HCT116 (cell line): Measurements from ENCODE around the gene GRIK4. TPM values are rescaled to one million over a fixed set of nuclear protein-coding genes. Genes with fewer than 3 reads are reported as not detected.

Source experiments
- ATAC-seq: fragments of 200-7000 bp; cut with Tn5 transposase; 2 replicates; pipeline ENCODE4 v1.9.1; 2020; ENCODE audit warnings: mild to moderate bottlenecking, moderate library complexity
- BruUV-seq: library from RNA; stranded (reverse); fragments of 400-500 nt; replicated peaks from 2 replicates; lab custom pipeline; 2021; lab: Mats Ljungman, UMichigan
- CTCF ChIA-PET: fragments of 300-600 bp; sonication (Branson Sonifier 250); formaldehyde crosslinking; loops from one replicate; lab custom pipeline; 2021; ENCODE audit warnings: antibody characterized with exemption; lab: Charles Lee
- POLR2A ChIA-PET: fragments of 300-600, 350-600 bp; sonication (Branson Sonifier 250); formaldehyde crosslinking; loops from one replicate; lab custom pipeline; 2021; ENCODE audit warnings: antibody characterized with exemption; lab: Charles Lee
- RAD21 ChIA-PET, 2 experiments: fragments of 300-600 bp; sonication (Branson Sonifier 250); formaldehyde crosslinking; loops; one replicate each; lab custom pipeline; 2023; ENCODE audit warnings: low total read pairs in 2 of 2; ENCODE audit not compliant: uncharacterized antibody in 2 of 2, unreplicated experiment in 2 of 2, low non-redundant PET in 1 of 2; lab: Charles Lee
- DNase-seq: peaks from one replicate; pipeline ENCODE4 v3.0.0-alpha.2; 2010; ENCODE audit warnings: low read depth, low spot score
- H2AFZ ChIP-seq: fragments of 200-600 bp; shearing (Covaris generic), sonication (generic); 2 replicates; pipeline ENCODE4 v1.6.1; 2017; ENCODE audit warnings: low read depth, mixed run types, mixed read lengths, antibody characterized with exemption, low read length; ENCODE audit not compliant: poor library complexity, severe bottlenecking
- H3K27ac ChIP-seq: 2 replicates; pipeline ENCODE4 v1.5.1; 2012; ENCODE audit warnings: low read depth, low read length
- H3K27me3 ChIP-seq: fragments of 200-600 bp; sonication (generic); 2 replicates; pipeline ENCODE4 v1.6.1; 2016; ENCODE audit warnings: mixed run types, low read length, mixed read lengths; ENCODE audit not compliant: insufficient read depth
- H3K36me3 ChIP-seq, 2 experiments: fragments of 200-500 bp in 1 of 2; fragments of 200-600 bp in 1 of 2; sonication (Bioruptor generic) in 1 of 2; sonication (generic) in 1 of 2; 2 replicates each; pipeline versions ENCODE4 v1.5.1 to v1.6.1; 2014 to 2016; ENCODE audit warnings: low read length in 2 of 2, inconsistent platforms in 1 of 2, mixed read lengths in 1 of 2, mixed run types in 1 of 2; ENCODE audit not compliant: insufficient read depth in 2 of 2, control insufficient read depth in 1 of 2
- H3K4me1 ChIP-seq, 2 experiments: fragments of 200-600 bp in 1 of 2; sonication (generic) in 1 of 2; 2 replicates each; pipeline versions ENCODE4 v1.5.1 to v1.6.1; 2012 to 2017; ENCODE audit warnings: low read length in 2 of 2, inconsistent platforms in 1 of 2, mild to moderate bottlenecking in 1 of 2, mixed read lengths in 1 of 2, mixed run types in 1 of 2, moderate library complexity in 1 of 2; ENCODE audit not compliant: insufficient read depth in 2 of 2, control insufficient read depth in 1 of 2
- H3K4me2 ChIP-seq: fragments of 200-600 bp; sonication (generic); 2 replicates; pipeline ENCODE4 v1.6.1; 2017; ENCODE audit warnings: mixed run types, low read length, mixed read lengths
- H3K4me3 ChIP-seq, 2 experiments: fragments of 200-600 bp in 1 of 2; sonication (generic) in 1 of 2; replicated peaks in 1 of 2; 2 replicates each; pipeline ENCODE4 v1.5.1; 2011 to 2016; ENCODE audit warnings: low read length in 2 of 2, control low read depth in 1 of 2, low read depth in 1 of 2, mild to moderate bottlenecking in 1 of 2, mixed read lengths in 1 of 2, mixed run types in 1 of 2
- H3K79me2 ChIP-seq: fragments of 200-600 bp; sonication (generic); 2 replicates; pipeline ENCODE4 v1.6.1; 2017; ENCODE audit warnings: mild to moderate bottlenecking, mixed run types, low read length, moderate library complexity, mixed read lengths; ENCODE audit not compliant: insufficient read depth
- H3K9ac ChIP-seq: fragments of 200-600 bp; sonication (generic); 2 replicates; pipeline ENCODE4 v1.6.1; 2016; ENCODE audit warnings: low read length, mixed read lengths
- H3K9me2 ChIP-seq: fragments of 200-600 bp; sonication (generic), shearing (Covaris generic); 2 replicates; pipeline ENCODE4 v1.6.1; 2017; ENCODE audit warnings: mixed run types, mild to moderate bottlenecking, moderate library complexity; ENCODE audit not compliant: insufficient read depth
- H3K9me3 ChIP-seq, 2 experiments: fragments of 200-500 bp in 1 of 2; fragments of 200-600 bp in 1 of 2; sonication (Bioruptor generic) in 1 of 2; sonication (generic) in 1 of 2; 2 replicates each; pipeline ENCODE4 v1.6.1; 2014 to 2017; ENCODE audit warnings: low read length in 2 of 2, mixed read lengths in 2 of 2, inconsistent platforms in 1 of 2, low read depth in 1 of 2, mild to moderate bottlenecking in 1 of 2, mixed run types in 1 of 2, moderate library complexity in 1 of 2; ENCODE audit not compliant: control insufficient read depth in 1 of 2, insufficient read depth in 1 of 2
- H4K20me1 ChIP-seq: fragments of 200-600 bp; sonication (generic), shearing (Covaris generic); 2 replicates; pipeline ENCODE4 v1.6.1; 2017; ENCODE audit warnings: mixed run types, mild to moderate bottlenecking, moderate library complexity; ENCODE audit not compliant: insufficient read depth
- CBX3 ChIP-seq: IDR thresholded peaks from 2 replicates; pipeline ENCODE4 v1.6.1; 2012; ENCODE audit warnings: low read depth
- CEBPB ChIP-seq: IDR thresholded peaks from 2 replicates; pipeline ENCODE4 v1.6.1; 2012; ENCODE audit warnings: low read depth
- EGR1 ChIP-seq: IDR thresholded peaks from 2 replicates; pipeline ENCODE4 v1.6.1; 2012; ENCODE audit warnings: low read depth
- EZH2 ChIP-seq: fragments of 200-600 bp; sonication (generic); IDR thresholded peaks from 2 replicates; pipeline ENCODE4 v1.6.1; 2017; ENCODE audit warnings: antibody characterized with exemption, mixed run types
- POLR2AphosphoS5 ChIP-seq: IDR thresholded peaks from 2 replicates; pipeline ENCODE4 v1.6.1; 2011; ENCODE audit warnings: mild to moderate bottlenecking, low read depth, low read length, moderate library complexity
- RAD21 ChIP-seq: IDR thresholded peaks from 2 replicates; pipeline ENCODE4 v1.6.1; 2012; ENCODE audit warnings: low read depth, mild to moderate bottlenecking
- SRF ChIP-seq: IDR thresholded peaks from 2 replicates; pipeline ENCODE4 v1.6.1; 2012; ENCODE audit warnings: low read depth
- YY1 ChIP-seq: IDR thresholded peaks from 2 replicates; pipeline ENCODE4 v1.6.1; 2011; ENCODE audit warnings: low read length, low read depth, moderate library complexity, mild to moderate bottlenecking; ENCODE audit not compliant: insufficient replicate concordance; ENCODE audit errors: extremely low read depth
- ZFX ChIP-seq: fragments of 450-650 bp; IDR thresholded peaks from 2 replicates; pipeline ENCODE4 v1.6.1; 2017
- ZNF274 ChIP-seq: fragments of 200-500 bp; sonication (Bioruptor generic); IDR thresholded peaks from 2 replicates; pipeline ENCODE4 v1.6.1; 2014; ENCODE audit warnings: mild to moderate bottlenecking, low read depth, low read length, inconsistent platforms
- intact Hi-C: fragments of 100-400 bp; cut with micrococcal nuclease; formaldehyde crosslinking; loops from 2 replicates; pipeline ENCODE4 v1.10.0; 2022
- total RNA-seq: library from RNA; stranded (reverse); gene quantifications from one replicate; pipeline ENCODE4 v1.2.1, GENCODE V29; 2021; ENCODE audit not compliant: unreplicated experiment
- TF ChIP-seq, protein P1 (sequence below): IDR thresholded peaks from 2 replicates; pipeline ENCODE4 v1.6.1; 2012; ENCODE audit warnings: low read depth
- TF ChIP-seq, protein P2 (sequence below): IDR thresholded peaks from 2 replicates; pipeline ENCODE4 v1.6.1; 2012

The GRIK4 gene
- total RNA-seq, 1 experiment from 2014 or later, result 0.52 TPM

DNA sequence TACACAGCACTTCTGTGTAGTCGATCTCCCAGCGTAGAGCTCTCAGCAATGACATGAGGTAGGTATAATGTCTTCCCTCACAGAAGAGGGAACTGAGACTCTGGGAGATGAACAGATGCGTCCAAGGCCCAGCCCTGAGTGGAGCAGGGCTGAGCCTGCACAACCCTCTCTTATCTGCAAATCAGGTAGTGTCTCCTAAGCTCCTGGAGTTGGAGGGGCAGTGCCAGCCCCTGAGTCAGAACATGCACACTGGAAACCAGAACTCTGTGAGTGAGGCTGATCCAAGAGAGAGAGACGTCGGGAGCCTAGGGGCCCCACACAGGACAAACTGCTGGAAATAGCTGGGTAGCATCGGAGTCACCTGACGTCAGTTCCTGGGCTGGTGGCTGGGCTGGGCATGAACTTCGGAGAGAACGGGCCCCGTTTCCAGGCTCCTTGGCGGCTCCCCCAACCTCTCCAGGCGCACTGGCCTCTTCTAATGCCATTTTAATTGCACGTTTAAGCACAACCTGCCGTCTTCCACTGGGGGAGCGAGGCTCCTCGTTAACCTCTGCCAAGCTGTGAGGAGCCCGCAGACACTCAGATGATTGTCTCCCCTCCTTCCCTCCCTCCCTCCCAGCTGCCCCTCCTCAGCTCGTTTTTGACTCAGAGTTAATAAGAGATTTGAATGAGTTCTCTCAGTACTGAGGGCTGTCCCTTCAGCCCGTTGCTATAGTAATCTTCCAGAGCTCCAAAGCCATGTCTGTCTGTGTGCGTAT is 321.1 kb downstream of the GRIK4 start:
- Histone ChIP-seq H3K9ac (no peak overlapping the region), H3K9me3 (no peaks in the 10 kb centered on the region), H3K4me2 (no peak overlapping the region), H3K79me2 (no peaks in the 10 kb centered on the region), H2AFZ (no peak overlapping the region), H4K20me1 (no peaks in the 10 kb centered on the region), H3K4me3 (no peak overlapping the region), H3K27me3 (peaks cover 8% of the 10 kb centered on the region; the same call in 1 of the 2 replicates), H3K9me2 (no peaks in the 10 kb centered on the region), H3K27ac (no peak overlapping the region), H3K36me3 (no peaks in the 10 kb centered on the region), H3K4me1 (no peaks in the 10 kb centered on the region)
- no peak for TF ChIP-seq POLR2AphosphoS5
- no peak for TF ChIP-seq CBX3
- TF ChIP-seq ZNF274, result no peak
- no peak for TF ChIP-seq EZH2
- TF ChIP-seq RAD21, result no peak
- TF ChIP-seq EGR1, result no peak
- TF ChIP-seq, protein P1, sequence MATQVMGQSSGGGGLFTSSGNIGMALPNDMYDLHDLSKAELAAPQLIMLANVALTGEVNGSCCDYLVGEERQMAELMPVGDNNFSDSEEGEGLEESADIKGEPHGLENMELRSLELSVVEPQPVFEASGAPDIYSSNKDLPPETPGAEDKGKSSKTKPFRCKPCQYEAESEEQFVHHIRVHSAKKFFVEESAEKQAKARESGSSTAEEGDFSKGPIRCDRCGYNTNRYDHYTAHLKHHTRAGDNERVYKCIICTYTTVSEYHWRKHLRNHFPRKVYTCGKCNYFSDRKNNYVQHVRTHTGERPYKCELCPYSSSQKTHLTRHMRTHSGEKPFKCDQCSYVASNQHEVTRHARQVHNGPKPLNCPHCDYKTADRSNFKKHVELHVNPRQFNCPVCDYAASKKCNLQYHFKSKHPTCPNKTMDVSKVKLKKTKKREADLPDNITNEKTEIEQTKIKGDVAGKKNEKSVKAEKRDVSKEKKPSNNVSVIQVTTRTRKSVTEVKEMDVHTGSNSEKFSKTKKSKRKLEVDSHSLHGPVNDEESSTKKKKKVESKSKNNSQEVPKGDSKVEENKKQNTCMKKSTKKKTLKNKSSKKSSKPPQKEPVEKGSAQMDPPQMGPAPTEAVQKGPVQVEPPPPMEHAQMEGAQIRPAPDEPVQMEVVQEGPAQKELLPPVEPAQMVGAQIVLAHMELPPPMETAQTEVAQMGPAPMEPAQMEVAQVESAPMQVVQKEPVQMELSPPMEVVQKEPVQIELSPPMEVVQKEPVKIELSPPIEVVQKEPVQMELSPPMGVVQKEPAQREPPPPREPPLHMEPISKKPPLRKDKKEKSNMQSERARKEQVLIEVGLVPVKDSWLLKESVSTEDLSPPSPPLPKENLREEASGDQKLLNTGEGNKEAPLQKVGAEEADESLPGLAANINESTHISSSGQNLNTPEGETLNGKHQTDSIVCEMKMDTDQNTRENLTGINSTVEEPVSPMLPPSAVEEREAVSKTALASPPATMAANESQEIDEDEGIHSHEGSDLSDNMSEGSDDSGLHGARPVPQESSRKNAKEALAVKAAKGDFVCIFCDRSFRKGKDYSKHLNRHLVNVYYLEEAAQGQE, result no peak
- no peak for TF ChIP-seq YY1
- TF ChIP-seq, protein P2, sequence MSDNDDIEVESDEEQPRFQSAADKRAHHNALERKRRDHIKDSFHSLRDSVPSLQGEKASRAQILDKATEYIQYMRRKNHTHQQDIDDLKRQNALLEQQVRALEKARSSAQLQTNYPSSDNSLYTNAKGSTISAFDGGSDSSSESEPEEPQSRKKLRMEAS, result no peak
- TF ChIP-seq SRF, result no peak
- TF ChIP-seq ZFX, result no peak
- no peak for TF ChIP-seq CEBPB
- ChIA-PET RAD21 (no interaction called here), CTCF (no interaction called here), POLR2A (no interaction called here)
- BruUV-seq, result no TSS peak
- DNase-seq (no peak), ATAC-seq (no peak)
- intact Hi-C loops, result no loop called here
